Spleen (tissue), 7 donors: ENCODE results near the gene MAPK4.

Experiments used
- CTCF ChIP-seq, 11 experiments: fragments of 200-600 bp in 7 of 11; fragments of 450-650 bp in 4 of 11; sonication (generic) in 4 of 11; IDR thresholded peaks in 8 of 11; conservative IDR thresholded peaks in 3 of 11; 1 replicate in 7 of 11; 2 replicates in 4 of 11; pipeline versions ENCODE4 v1.4.0 to v1.8.0; 2016 to 2021; ENCODE audit warnings: antibody characterized with exemption in 11 of 11, inconsistent platforms in 4 of 11, mild to moderate bottlenecking in 1 of 11
- POLR2A ChIP-seq, 3 donors: fragments of 450-650 bp; IDR thresholded peaks; one replicate each; pipeline ENCODE4 v1.5.1; 2017; ENCODE audit warnings: antibody characterized with exemption in 3 of 3, mild to moderate bottlenecking in 1 of 3
- POLR2AphosphoS5 ChIP-seq, 3 donors: sonication (generic); formaldehyde crosslinking; IDR thresholded peaks; one replicate each; pipeline ENCODE4 v1.5.1; 2017; ENCODE audit warnings: antibody characterized with exemption in 3 of 3
- donor health status: DM: no; HTN: no; CAD: no; lungs with moderate emphysema.
- donor health status: DM: no; HTN: no; CAD: no.
- donor health status: DM: no; HTN: no; CAD: no.

- no peak for TF ChIP-seq CTCF (IDR thresholded peaks at IDR 0.05 in 8 of 11, conservative IDR thresholded peaks at IDR 0.05 in 3 of 11)
- TF ChIP-seq POLR2A (IDR thresholded peaks at IDR 0.05) = no peak
- TF ChIP-seq POLR2AphosphoS5 (IDR thresholded peaks at IDR 0.05) = no peak
These were observed 66.4 kb downstream of the MAPK4 start for GRCh38 chr18:50626317-50626716.
